ENCODE measurements around the gene RPS5. TPM values are rescaled to one million over a fixed set of nuclear protein-coding genes. Genes with fewer than 3 reads are reported as not detected.

The RPS5 gene
- total RNA-seq, result 1,000 to 10,000 TPM; 1,209 to 2,449 (median 1,340) TPM

DNA sequence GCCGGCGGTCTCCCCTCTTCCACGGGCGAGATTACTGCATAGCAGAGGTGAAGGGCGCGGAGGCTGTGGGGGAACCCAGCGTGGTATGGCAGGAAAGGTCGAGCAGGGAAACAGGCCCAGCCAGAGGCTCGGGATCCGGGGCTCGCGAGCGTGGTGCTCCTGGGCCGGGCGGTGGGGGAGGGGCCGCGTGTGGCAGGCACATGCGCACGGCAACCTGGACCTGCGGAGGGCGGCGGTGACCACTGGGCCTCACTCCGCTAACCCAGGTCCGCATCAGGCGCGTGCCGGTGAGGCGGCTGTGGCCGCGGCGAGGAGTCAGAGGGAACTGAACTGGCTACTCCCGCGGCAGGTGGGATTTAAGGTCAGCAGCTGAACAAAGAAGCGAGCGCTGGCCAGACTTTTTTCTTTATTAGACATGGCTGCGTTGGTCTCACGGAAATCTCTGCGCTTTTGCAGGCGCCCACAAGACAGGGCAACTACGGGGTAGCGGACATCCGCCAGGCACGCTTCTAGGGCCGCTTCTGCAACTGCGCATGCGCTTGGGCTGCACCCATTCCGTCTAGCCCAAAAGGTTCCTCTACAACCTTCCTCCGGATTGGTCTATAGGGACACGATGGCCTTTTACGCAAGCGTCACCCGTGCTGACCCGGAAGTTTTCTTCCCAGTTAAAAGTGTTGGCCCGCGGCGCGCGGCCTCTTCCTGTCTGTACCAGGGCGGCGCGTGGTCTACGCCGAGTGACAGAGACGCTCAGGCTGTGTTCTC lies at the start of gene RPS5:
RPS5 (plus strand) TSS at position 694 of the 762 bp plus-strand sequence. CDS start 869 bp downstream, outside the sequence.
- 0 to 1% methylated on average over 21 to 22 of the region's 64 CpGs for WGBS, 2 donors
- intact Hi-C loops (cut with DNase I), result loop anchor here (10.0 kb wide), 1 partner anchor 62 kb away; the partner anchor contains the start of gene ZSCAN22

DNA sequence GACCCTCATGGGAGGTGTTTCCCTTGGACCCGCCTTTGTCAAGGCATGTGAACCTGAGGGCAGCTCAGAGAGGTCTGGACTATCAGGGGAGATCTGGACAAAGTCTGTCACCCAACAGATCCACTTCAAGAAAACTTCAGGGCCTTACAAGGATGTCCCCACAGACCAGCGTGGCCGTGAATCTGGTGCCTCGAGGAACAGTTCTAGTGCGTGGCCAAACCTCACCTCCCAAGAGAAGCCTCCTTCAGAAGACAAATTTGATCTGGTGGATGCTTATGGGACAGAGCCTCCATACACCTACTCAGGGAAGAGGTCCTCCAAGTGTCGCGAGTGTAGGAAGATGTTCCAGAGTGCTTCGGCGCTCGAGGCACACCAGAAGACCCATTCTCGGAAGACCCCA lies 48.7 kb upstream of the RPS5 start:
- intact Hi-C loops (cut with DNase I), result no loop called here
- H3K4me3 ChIP-seq (replicated peaks in 1 of 3), result no peak overlapping the region
- DNase-seq, result no peak
- no peaks in the 10 kb centered on the region for H3K9me3 ChIP-seq
- H3K27ac ChIP-seq, result no peak overlapping the region
- 94 to 97% methylated on average over 7 to 11 of the region's 11 CpGs for WGBS, 2 donors
- no peak for TF ChIP-seq POLR2A (IDR thresholded peaks at IDR 0.05)
- TF ChIP-seq CTCF (IDR thresholded peaks at IDR 0.05), result no peak
- H3K27me3 ChIP-seq, result no peaks in the 10 kb centered on the region
- H3K4me1 ChIP-seq, result no peaks in the 10 kb centered on the region
- peaks cover 15 to 24% of the 10 kb centered on the region in 2 donors for H3K36me3 ChIP-seq

More for the DNA sequence above, at the start of gene RPS5:
- no peak for TF ChIP-seq CTCF (IDR thresholded peaks at IDR 0.05)
- peak; percentile 9 to 75 for TF ChIP-seq POLR2A (IDR thresholded peaks at IDR 0.05)
- Histone ChIP-seq H3K4me1 (peaks cover 18 to 26% of the 10 kb centered on the region in 2 donors), H3K4me3 (replicated peaks in 1 of 3) (peak within 1 kb of the TSS; percentile 54 to 82 (median 57)), H3K36me3 (peaks cover 0 to 8% of the 10 kb centered on the region in 2 donors), H3K27me3 (no peaks in the 10 kb centered on the region), H3K9me3 (no peaks in the 10 kb centered on the region), H3K27ac (peak within 1 kb of the TSS; percentile 89 to 99 (median 93))
- peak; percentile 96 for DNase-seq

DNA sequence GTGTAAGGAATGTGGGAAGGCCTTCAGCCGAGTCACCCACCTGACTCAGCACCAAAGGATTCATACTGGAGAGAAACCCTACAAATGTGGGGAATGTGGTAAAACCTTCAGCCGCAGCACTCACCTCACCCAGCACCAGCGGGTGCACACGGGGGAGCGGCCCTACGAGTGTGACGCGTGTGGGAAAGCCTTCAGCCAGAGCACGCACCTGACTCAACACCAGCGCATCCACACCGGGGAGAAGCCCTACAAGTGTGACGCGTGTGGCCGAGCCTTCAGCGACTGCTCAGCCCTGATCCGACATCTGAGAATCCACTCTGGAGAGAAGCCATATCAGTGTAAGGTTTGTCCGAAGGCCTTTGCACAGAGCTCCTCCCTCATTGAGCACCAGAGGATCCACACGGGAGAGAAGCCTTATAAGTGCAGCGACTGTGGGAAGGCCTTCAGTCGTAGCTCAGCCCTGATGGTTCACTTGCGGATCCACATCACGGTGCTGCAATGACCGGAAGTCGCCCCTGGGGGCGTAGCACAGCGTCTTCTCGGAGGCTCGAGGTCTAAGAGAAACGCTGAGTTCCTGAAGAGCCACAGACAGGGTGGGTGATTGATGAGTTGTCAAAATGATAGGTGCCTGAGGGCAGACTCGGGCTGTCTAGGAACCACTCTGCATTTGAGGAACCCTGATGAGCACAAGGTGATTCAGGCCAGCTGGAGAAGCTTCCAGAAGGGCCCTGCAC lies 48.1 kb upstream of the RPS5 start:
- no peak for DNase-seq
- no peak for TF ChIP-seq POLR2A (IDR thresholded peaks at IDR 0.05)
- TF ChIP-seq CTCF (IDR thresholded peaks at IDR 0.05), result no peak
- H3K27me3 ChIP-seq, result no peaks in the 10 kb centered on the region
- H3K9me3 ChIP-seq, result no peaks in the 10 kb centered on the region
- WGBS, 2 donors, result 78 to 80% methylated on average over 27 to 30 of the region's 30 CpGs
- peaks cover 15 to 24% of the 10 kb centered on the region in 2 donors for H3K36me3 ChIP-seq
- peaks cover 0 to 3% of the 10 kb centered on the region in 2 donors for H3K4me1 ChIP-seq
- intact Hi-C loops (cut with DNase I), result no loop called here
- no peak overlapping the region for H3K4me3 ChIP-seq (replicated peaks in 1 of 3)
- no peak overlapping the region for H3K27ac ChIP-seq

GRCh38 chr19:58345558-58345957 lies 41.5 kb upstream of the RPS5 start:
- Histone ChIP-seq H3K36me3 (no peaks in the 10 kb centered on the region), H3K4me3 (replicated peaks in 1 of 3) (no peak overlapping the region), H3K27ac (no peak overlapping the region), H3K9me3 (no peaks in the 10 kb centered on the region), H3K27me3 (no peaks in the 10 kb centered on the region), H3K4me1 (peaks cover 9 to 17% of the 10 kb centered on the region in 2 donors)
- DNase-seq, result no peak
- WGBS, 2 donors, result 79 to 81% methylated on average over 5 of the region's 5 CpGs
- intact Hi-C loops (cut with DNase I), result no loop called here
- no peak for TF ChIP-seq POLR2A (IDR thresholded peaks at IDR 0.05)
- no peak for TF ChIP-seq CTCF (IDR thresholded peaks at IDR 0.05)

All from thyroid gland (tissue), 4 donors.